Sigmoid colon (tissue), 7 donors: ENCODE results near the gene DPF3. TPM values are rescaled to one million over a fixed set of nuclear protein-coding genes. Genes with fewer than 3 reads are reported as not detected.

Experiments
- DNase-seq: peaks from one replicate; pipeline ENCODE4 v3.0.0-alpha.2; 2019
- H3K27ac ChIP-seq, 4 donors: fragments of 200-600 bp; sonication (generic); one replicate each; pipeline ENCODE4 v1.5.1; 2016 to 2019; ENCODE audit warnings: mild to moderate bottlenecking in 1 of 4
- H3K27me3 ChIP-seq, 3 donors: fragments of 200-600 bp; sonication (generic); one replicate each; pipeline ENCODE4 v1.5.1; 2019; ENCODE audit warnings: mild to moderate bottlenecking in 1 of 3
- H3K36me3 ChIP-seq, 4 donors: fragments of 200-600 bp; sonication (generic); one replicate each; pipeline ENCODE4 v1.5.1; 2016 to 2019
- H3K4me1 ChIP-seq, 4 donors: fragments of 200-600 bp; sonication (generic); one replicate each; pipeline ENCODE4 v1.5.1; 2017 to 2019
- H3K4me3 ChIP-seq, 4 donors: fragments of 200-600 bp; sonication (generic); one replicate each; pipeline ENCODE4 v1.5.1; 2017 to 2019; ENCODE audit warnings: mild to moderate bottlenecking in 2 of 4, moderate library complexity in 1 of 4
- H3K9me3 ChIP-seq, 4 donors: fragments of 200-600 bp in 3 of 4; sonication (generic) in 3 of 4; one replicate each; pipeline versions ENCODE4 v1.5.1 to v1.6.1; 2013 to 2019
- EP300 ChIP-seq, 4 donors: sonication (generic); formaldehyde crosslinking; IDR thresholded peaks; one replicate each; pipeline ENCODE4 v1.6.1; 2017; ENCODE audit warnings: antibody characterized with exemption in 4 of 4
- POLR2A ChIP-seq, 2 donors: fragments of 450-650 bp; IDR thresholded peaks; one replicate each; pipeline ENCODE4 v1.6.1; 2016; ENCODE audit warnings: antibody characterized with exemption in 2 of 2, mild to moderate bottlenecking in 2 of 2, moderate library complexity in 2 of 2
- POLR2AphosphoS5 ChIP-seq, 4 donors: sonication (generic); formaldehyde crosslinking; IDR thresholded peaks; one replicate each; pipeline ENCODE4 v1.6.1; 2017; ENCODE audit warnings: antibody characterized with exemption in 4 of 4
- WGBS, 2 donors: extraction: QIAGEN DNeasy Blood & Tissue Kit; methylation state at CpG; one replicate each; pipeline ENCODE4 v1.1.7; 2013; 5-methylcytosine and 5-hydroxymethylcytosine counted together
- intact Hi-C: fragments of 100-400 bp; cut with DNase I; formaldehyde crosslinking; loops from one replicate; pipeline ENCODE4 v1.15.1; 2023
- polyA plus RNA-seq, 3 donors: library from polyadenylated mRNA; stranded (reverse); fragments of 200-250 nt; gene quantifications; one replicate each; pipeline ENCODE4 v1.2.3, GENCODE V29; 2013
- total RNA-seq, 4 donors: library from RNA; depleted of rRNA; stranded (reverse); fragments of >200 nt; gene quantifications; one replicate each; pipeline ENCODE4 v1.1.0, GENCODE V29; 2016
- TF ChIP-seq, protein P1 (sequence below), 4 experiments: fragments of 450-650 bp in 3 of 4; fragments of 200-600 bp in 1 of 4; IDR thresholded peaks; one replicate each; pipeline ENCODE4 v1.5.1; 2016 to 2019; ENCODE audit warnings: antibody characterized with exemption in 4 of 4, mild to moderate bottlenecking in 3 of 4, moderate library complexity in 2 of 4
- donor health status: healthy with polysubstance abuse.
- donor health status: Bipolar disorder and iron deficiency.
- donor health status: healthy.

DPF3 gene
- total and polyA plus RNA-seq, 7 donors: 0.28 to 4.5 (median 2.3) TPM

DNA sequence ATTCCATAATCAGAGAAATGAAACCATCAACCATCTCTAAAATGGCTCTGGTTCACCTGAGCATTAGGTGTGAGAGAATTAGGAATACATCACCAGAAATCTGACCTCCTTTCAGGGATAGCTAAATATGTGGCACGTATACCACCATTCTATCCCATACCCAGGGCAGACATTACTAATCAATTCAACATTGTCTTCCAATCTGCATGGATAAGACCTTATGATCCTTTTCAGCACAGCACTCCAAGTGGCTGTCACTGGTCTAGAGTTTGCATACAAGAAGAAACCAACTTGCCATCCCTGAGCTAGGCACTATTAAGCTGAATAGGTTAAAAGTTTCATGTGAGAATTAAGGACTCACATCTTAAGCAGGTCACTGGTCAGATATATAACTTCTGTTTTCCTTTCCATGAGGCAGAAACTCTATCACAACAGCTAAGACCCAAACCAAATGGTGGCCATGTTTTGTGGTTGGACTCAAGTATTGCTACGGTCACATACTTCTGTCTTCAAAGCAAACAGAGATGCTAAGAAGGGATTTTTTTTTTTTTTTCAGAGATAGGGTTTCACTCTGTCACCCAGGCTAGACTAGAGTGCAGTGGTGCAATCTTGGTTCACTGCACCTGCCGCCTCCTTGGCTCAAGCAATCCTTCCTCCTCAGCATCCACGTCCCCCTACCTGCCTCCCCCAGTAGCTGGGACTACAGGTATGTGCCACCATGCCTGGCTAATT, 249.0 kb downstream of the DPF3 start:
- 94 to 95% methylated on average over 4 of the region's 4 CpGs for WGBS, 2 donors
- no peaks in the 10 kb centered on the region for H3K4me1 ChIP-seq

DNA sequence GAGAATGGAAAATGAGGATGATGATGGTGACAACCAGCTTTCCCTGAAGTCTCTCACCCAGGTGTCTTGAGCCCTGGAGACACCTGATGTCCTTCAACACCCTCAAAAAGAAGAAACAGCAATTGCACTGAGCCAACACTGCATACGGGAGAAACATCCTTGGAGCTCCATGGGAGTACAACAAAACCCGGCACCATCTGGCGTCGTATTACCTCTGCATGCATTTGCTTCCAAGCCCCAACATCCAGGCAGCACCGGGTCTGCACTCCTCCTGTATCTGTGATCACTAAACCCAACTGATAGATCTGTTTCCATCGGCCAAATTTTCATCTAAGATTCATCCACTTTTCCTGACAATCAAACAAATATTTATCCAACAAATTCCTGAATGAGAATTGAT, 249.9 kb downstream of the DPF3 start:
- intact Hi-C loops: no loop called here
- Histone ChIP-seq H3K27ac (no peak overlapping the region), H3K36me3 (no peaks in the 10 kb centered on the region), H3K4me3 (no peak overlapping the region), H3K9me3 (peaks cover 0 to 5% (median under 1%) of the 10 kb centered on the region in 4 donors), H3K4me1 (no peaks in the 10 kb centered on the region), H3K27me3 (no peaks in the 10 kb centered on the region)
- DNase-seq: no peak
- WGBS, 2 donors: 90% methylated on average over 6 of the region's 6 CpGs
- TF ChIP-seq, protein P1, sequence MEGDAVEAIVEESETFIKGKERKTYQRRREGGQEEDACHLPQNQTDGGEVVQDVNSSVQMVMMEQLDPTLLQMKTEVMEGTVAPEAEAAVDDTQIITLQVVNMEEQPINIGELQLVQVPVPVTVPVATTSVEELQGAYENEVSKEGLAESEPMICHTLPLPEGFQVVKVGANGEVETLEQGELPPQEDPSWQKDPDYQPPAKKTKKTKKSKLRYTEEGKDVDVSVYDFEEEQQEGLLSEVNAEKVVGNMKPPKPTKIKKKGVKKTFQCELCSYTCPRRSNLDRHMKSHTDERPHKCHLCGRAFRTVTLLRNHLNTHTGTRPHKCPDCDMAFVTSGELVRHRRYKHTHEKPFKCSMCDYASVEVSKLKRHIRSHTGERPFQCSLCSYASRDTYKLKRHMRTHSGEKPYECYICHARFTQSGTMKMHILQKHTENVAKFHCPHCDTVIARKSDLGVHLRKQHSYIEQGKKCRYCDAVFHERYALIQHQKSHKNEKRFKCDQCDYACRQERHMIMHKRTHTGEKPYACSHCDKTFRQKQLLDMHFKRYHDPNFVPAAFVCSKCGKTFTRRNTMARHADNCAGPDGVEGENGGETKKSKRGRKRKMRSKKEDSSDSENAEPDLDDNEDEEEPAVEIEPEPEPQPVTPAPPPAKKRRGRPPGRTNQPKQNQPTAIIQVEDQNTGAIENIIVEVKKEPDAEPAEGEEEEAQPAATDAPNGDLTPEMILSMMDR (IDR thresholded peaks at IDR 0.05): no peak
- no peak for TF ChIP-seq EP300 (IDR thresholded peaks at IDR 0.05)
- TF ChIP-seq POLR2AphosphoS5 (IDR thresholded peaks at IDR 0.05): no peak
- no peak for TF ChIP-seq POLR2A (IDR thresholded peaks at IDR 0.05)

More for the DNA sequence above, 249.0 kb downstream of the DPF3 start:
- Histone ChIP-seq H3K27me3 (no peaks in the 10 kb centered on the region), H3K9me3 (no peaks in the 10 kb centered on the region), H3K36me3 (no peaks in the 10 kb centered on the region), H3K27ac (no peak overlapping the region), H3K4me3 (no peak overlapping the region)
- DNase-seq: no peak
- intact Hi-C loops: no loop called here
- no peak for TF ChIP-seq POLR2A (IDR thresholded peaks at IDR 0.05)
- no peak for TF ChIP-seq POLR2AphosphoS5 (IDR thresholded peaks at IDR 0.05)
- no peak for TF ChIP-seq EP300 (IDR thresholded peaks at IDR 0.05)
- TF ChIP-seq, protein P1 (IDR thresholded peaks at IDR 0.05): no peak

DNA sequence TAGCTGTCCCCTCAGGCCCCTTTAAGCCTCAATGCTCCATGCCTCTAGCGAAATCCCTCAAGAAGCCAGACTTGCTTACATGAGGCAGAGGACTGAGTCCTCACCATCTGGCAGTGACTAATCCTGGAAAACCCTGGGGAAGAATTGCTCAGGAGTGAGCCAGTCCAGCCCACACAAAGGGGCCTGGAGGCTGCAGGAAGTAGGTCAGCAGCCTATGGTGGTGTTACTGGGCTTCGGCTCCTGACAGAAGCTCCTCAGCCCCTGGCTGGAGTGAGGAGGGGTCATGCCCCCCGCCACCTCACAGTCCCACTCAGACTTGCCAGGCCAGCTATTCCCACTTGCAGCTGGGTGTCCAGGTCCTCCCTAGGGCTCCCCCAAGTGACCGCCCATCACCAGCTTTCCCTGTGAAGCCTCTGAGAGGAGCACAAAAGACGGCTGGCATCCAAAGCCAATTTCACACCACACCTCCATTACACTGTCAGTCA, 250.5 kb downstream of the DPF3 start:
- H3K27ac ChIP-seq: no peak overlapping the region
- H3K4me3 ChIP-seq: no peak overlapping the region
- peaks cover 0 to 5% (median under 1%) of the 10 kb centered on the region in 4 donors for H3K9me3 ChIP-seq
- no peaks in the 10 kb centered on the region for H3K36me3 ChIP-seq
- intact Hi-C loops: no loop called here
- H3K4me1 ChIP-seq: no peaks in the 10 kb centered on the region
- no peaks in the 10 kb centered on the region for H3K27me3 ChIP-seq
- DNase-seq: no peak
- TF ChIP-seq POLR2A (IDR thresholded peaks at IDR 0.05) (no peak), EP300 (IDR thresholded peaks at IDR 0.05) (no peak)
- WGBS, 2 donors: 80 to 87% methylated on average over 5 of the region's 5 CpGs

DNA sequence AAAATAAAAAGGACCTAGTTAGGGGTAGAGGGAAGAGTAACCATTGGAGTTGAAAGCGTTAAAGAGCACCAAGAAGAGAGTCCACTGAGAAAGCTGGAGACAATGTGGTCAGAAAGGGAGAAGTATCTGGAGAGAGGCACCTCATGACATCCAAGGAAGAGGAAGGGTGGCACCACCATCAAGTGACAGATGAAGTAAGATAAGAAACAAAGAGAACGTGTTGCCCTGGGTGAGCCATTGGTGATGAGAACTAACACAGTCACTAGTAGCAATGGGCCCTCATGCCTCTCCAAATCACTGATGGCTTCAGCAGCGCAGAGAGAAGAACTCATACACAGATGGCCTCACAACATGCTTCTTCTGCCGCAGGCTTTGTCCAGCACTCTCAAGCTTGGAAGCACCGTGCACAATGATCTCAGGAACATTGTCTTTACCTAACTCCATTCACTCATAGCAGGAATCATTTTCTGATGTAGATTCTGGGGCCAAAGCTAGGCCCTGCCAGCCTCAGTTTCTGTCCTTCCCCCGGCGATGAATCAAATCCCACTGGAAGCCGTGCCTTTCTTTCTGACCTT, 252.9 kb downstream of the DPF3 start:
- peaks cover 0 to 5% (median under 1%) of the 10 kb centered on the region in 4 donors for H3K9me3 ChIP-seq
- no peak overlapping the region for H3K27ac ChIP-seq
- no peak for TF ChIP-seq POLR2AphosphoS5 (IDR thresholded peaks at IDR 0.05)
- TF ChIP-seq, protein P1 (IDR thresholded peaks at IDR 0.05): no peak
- no peak for TF ChIP-seq EP300 (IDR thresholded peaks at IDR 0.05)
- H3K27me3 ChIP-seq: no peaks in the 10 kb centered on the region
- H3K4me3 ChIP-seq: no peak overlapping the region
- intact Hi-C loops: no loop called here
- H3K36me3 ChIP-seq: no peaks in the 10 kb centered on the region
- no peak for DNase-seq
- H3K4me1 ChIP-seq: no peaks in the 10 kb centered on the region
- 94 to 96% methylated on average over 8 of the region's 8 CpGs for WGBS, 2 donors

DNA sequence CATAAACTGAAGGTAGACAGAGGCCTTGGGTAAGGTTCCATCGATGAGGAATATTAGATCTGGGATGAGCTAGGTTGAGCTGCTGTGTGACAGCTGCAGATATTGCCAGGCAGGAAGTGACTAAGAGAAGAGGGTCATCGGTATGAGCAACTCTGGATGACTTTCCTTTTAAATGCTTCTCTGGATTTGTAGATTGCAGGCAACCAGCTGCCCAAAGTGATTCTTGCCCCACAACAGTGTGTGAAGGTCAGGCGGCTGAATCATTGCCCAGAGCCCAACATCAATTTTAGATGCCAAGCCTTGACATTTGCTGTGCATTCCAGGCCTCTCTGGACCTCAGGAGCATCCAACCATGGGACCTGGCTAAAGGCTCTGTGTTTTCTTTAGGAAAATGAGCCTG, 255.9 kb downstream of the DPF3 start:
- 78 to 88% methylated on average over 3 of the region's 3 CpGs for WGBS, 2 donors
- H3K4me3 ChIP-seq: no peak overlapping the region
- peaks cover 0 to 5% (median under 1%) of the 10 kb centered on the region in 4 donors for H3K9me3 ChIP-seq
- H3K4me1 ChIP-seq: no peaks in the 10 kb centered on the region
- no peak overlapping the region for H3K27ac ChIP-seq
- H3K36me3 ChIP-seq: no peaks in the 10 kb centered on the region
- TF ChIP-seq POLR2AphosphoS5 (IDR thresholded peaks at IDR 0.05): no peak
- TF ChIP-seq, protein P1 (IDR thresholded peaks at IDR 0.05): no peak
- no peak for DNase-seq
- intact Hi-C loops: no loop called here
- no peaks in the 10 kb centered on the region for H3K27me3 ChIP-seq
